GM21390 (cell line): ENCODE data around the gene DOCK3.
"Not testable (repeated sequence)": the region's sequence is repeated elsewhere in the genome, so short reads cannot be mapped to it uniquely, and the experiment has no call there.

ENCODE experiments used
- ATAC-seq: cut with Tn5 transposase; IDR thresholded peaks from one replicate; pipeline ENCODE4 v1.9.1; 2021; ENCODE audit not compliant: unreplicated experiment

Gene DOCK3

DNA sequence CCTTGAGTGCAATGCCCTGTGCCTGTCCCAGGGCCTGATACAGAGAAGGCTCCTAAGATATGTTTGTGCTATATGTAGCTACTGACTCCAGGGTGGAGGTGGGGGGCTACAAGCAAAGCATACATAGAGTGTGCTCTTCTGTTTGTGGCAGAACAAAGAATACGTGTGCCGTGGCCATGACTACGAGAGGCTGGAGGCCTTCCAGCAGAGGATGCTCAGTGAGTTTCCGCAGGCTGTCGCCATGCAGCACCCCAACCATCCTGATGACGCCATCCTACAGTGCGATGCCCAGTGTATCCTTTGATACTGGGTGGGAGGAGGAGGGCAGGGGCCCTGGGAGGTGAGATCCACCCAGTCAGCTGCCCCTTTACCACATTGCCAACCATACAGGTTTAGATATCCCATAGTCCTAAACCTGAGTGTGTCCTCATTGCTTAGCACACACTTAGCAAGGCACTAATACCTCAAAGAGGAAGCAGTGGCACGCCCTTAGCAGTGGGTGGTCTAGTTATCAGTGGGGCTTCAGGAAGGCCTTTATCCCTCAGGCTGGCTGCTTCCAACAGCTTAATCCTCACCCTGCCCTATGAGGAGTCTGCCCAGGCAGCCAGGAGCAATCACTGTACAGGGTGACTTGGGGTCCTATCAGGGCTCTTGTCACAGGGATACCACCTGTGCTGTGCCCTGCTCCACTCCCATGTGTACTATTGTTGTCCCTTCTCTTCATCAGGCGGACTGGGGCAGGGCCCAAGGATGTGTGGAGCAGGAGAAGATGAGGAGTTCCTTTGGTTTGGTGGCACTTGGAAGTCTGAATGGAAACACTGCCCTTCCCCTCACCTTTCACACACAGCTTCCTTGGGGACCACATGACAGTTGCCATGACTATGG lies 680.2 kb downstream of the DOCK3 start:
- ATAC-seq = no peak

DNA sequence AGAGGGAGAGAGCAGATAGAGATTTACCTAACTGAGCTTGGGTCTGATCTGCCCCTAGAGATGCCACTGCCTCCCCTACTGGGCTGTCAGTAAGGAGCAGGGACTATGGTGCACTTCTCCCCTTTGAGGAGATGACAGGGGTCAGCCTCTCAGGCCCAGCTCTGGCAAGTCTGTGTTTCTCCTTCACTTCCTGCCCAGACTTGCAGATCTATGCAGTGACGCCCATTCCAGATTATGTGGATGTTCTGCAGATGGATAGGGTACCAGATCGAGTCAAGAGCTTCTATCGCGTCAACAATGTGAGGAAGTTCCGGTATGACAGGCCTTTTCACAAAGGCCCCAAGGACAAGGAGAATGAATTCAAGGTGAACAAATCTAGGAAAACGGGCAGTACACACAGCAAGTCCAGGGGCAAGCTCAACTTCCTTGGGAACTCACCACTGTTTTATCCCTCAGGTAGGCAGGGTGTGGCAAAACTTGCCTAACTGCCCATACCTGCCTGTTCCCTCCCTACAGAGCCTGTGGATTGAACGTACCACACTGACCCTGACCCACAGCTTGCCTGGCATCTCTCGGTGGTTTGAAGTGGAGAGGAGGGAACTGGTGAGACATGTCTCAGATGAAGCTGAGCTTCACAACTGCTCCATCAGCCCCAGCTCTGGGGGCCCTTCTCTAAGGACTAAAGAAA lies 681.3 kb downstream of the DOCK3 start:
- ATAC-seq = no peak

DNA sequence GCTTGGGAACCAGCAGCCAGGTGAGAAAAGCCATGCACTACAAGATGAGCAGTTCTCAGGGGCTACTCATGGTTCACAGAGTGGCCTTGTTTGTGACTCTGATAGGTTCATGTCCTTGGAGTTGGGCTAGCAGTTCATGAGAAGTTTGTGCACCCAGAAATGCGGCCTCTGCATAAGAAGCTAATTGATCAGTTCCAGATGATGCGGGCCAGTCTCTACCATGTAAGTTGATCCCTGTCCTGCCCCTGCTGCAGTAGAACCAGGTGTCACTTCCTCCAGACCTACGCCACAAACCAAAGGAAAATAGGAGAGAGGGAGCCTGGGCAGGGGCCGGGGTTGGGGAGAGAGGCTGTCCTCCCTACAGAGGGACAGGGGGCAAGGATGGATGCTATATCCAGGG lies 683.1 kb downstream of the DOCK3 start:
- ATAC-seq = no peak

DNA sequence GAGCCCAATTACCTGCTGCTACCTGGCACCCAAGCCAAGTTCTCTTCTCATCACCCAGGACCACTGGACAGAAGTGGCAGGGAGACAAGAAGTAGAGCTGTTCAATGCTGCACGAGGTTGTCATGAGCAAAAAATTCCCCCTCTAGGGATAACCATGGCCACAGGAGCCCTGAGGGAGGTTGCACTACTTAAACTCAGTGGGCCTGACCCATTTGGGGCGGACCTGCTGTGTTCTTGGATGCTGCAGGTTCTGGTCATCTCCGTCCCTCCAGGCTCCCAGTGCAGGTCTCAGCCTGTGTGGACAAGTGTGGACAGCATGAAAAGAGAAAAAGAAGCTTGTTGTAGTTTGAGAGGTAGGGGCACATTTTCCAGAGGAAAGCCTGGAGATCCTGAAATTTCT lies 684.3 kb downstream of the DOCK3 start:
- ATAC-seq = no peak

DNA sequence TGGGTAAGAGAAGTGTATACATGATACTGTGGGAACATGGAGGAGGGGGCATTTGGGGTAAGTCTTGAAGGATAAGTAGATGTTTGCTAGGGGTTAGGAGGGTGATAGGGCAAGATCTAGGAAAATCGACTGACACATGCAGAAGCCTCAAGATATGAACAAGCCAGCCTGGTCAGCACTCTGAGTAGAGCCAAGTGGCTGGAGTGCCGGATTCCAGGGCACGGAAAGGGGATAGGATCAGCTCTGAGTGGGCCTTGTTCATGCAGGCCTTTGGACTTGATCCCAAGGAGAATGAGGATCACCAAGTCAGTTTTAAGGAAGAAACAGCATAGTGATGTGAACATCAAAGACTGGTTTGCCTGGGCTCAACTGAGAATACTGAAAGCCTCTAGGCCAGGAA lies 686.1 kb downstream of the DOCK3 start:
- ATAC-seq = no peak

DNA sequence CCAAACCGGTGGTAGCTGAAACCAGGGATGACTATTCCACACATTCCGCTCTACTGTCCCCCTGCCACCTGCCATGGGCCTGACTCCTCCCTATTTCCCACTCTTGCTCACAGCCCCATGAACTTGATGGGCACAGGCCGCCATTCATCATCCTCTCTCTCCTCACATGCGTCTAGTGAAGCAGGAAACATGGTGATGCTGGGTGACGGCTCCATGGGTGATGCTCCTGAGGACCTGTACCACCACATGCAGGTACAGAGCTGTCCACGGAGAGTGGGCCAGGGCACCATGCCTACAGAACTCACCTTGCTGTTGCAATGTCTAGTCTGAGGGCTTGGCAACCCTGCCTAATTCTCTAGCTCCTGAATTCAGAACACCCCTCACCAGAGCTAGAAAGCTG lies 687.0 kb downstream of the DOCK3 start:
- no peak for ATAC-seq

DNA sequence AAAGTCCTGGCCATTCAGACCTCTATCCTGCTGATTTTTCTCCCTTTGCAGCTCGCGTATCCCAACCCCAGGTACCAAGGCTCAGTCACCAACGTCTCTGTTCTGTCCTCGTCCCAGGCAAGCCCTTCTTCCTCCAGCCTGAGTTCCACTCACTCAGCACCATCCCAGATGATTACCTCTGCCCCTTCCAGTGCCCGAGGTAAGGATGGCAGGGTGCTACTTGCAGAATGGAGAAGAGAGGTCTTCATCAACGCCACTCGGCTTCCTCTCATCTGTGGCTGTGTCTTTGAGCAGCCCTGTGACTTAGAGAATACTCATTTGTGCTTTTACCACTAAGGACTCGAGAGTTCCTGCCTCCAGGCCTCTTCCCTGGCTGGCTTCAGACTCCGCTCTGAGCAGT lies 687.7 kb downstream of the DOCK3 start:
- ATAC-seq = no peak

DNA sequence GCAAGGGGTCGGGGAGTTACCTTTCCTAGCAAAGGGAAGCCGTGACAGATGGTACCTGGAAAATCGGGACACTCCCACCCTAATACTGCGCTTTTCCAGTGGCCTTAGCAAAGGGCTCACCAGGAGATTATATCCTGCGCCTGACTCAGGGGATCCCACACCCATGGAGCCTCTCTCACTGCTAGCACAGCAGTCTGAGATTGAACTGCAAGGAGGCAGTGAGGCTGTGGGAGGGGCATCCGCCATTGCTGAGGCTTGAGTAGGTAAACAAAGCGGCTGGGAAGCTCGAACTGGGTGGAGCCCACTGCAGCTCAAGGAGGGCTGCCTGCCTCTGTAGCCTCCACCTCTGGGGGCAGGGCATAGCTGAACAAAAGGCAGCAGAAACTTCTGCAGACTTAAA lies 693.5 kb downstream of the DOCK3 start:
- ATAC-seq = not testable (repeated sequence)

DNA sequence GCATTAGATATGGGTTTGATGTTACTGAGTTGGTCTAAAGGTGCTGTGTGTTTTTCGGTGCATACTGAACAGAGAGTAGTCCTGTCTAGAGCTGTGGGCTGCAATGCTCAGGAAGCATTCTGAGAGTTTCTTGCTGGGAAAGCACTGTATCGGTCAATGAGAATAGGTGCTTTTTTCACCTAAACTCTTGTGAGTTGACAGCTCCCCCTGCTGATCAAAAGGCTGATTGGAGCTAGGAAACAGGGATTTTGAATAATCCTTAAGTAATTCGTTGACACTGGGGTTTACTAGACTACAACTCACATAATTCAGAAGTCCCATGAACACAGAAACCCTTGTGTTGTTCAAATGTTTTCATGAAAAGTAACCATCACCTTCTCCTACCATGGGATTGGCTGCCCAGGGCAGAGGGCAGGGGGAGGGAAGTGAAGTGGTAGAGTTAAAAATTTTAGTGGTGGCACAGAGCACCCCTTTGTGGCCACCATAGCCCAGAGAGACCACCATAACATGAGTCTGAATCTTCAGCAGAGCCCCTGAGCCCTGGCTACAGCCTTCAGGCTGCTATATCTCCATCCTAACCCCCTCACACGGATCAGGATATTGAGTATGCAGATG lies 697.3 kb downstream of the DOCK3 start:
- no peak for ATAC-seq

DNA sequence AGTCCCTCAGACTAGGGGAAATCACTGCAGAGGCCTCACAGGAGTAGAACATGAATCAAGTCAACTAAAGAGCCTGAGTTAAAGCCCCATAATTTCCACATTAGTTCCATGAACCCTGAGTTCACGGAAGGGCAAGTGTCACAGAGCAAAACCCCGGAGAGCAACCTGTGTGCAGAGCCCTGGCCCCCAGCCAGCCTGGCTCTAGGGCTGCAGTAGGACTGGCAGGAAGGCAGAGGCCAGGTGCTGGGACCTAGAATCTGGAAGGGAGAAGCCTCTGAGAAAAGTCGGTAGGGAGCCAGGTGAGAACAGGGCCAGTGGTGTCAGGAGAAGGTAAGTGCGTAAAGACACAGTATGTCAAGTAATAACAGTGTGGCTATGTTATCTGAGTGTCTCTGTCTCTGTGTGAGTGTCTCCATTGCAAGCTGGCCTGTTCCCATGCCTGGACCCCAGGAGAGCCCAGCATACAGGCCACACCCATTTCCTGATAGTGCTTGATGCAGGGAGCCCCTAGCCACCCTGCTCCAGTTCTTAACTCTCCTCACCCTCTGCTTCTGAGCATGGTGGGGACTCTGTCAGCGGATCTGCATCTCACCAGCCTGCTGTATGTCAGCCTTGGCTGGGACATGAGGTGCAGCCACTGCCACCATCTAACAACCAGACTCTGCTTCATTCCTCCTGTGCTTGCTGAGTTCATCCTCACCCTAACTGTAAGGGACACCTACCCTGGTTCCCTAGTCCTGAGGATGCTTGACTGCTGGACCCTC lies 699.1 kb downstream of the DOCK3 start:
- no peak for ATAC-seq

DNA sequence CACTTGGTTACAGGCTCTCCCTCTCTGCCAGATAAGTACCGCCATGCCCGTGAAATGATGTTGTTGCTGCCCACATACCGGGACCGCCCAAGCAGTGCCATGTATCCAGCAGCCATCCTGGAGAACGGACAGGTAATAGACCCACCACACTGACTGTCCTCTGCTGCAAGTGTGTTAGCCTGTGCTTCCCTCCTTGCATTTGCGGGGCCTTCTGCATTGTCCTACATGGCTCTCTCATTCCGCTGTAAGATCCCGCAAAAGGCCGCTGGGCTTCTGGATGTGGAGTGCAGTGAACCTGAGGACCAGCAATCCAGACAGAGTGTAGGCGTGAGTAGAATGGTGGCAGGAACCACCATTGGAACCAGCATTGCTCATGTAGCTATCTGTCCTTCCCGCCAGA lies 699.7 kb downstream of the DOCK3 start:
- no peak for ATAC-seq

DNA sequence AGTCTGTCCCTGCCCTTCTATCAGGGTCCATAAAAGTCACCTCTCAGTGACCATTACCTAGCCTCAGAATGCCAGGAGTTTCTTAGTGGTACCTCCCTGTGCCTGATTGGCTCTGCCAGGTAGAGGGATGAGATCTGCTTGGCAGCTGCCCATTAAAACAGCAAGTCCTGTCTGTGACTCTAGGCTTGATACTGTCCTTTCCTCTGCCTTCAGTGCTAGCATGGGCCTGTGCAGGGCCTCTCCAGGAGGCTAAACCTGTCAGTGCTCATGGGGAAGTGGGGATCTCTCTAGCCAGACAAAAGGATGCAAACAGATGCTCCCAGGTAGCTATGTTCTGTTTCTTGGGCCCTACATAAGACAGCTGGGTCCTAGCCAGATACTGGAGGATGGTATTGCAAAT lies 700.4 kb downstream of the DOCK3 start:
- ATAC-seq = no peak

DNA sequence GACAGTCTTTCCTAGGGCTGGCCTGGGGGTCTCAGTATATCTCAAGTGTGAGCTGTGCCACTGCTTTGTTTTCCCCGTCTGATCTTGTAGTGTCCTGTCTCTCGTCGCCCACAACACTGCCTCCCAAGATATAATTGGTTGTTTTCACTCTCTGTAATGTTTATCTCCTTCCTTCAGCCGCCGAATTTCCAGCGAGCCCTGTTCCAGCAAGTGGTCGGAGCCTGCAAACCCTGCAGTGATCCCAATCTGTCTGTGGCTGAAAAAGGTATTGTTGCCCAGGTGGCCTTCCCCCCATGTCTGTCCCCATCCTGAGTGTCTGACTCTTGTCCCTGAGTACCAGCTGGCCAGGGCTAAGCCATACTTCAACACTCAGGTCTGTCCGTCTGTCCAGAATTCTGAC lies 700.8 kb downstream of the DOCK3 start:
- no peak for ATAC-seq

DNA sequence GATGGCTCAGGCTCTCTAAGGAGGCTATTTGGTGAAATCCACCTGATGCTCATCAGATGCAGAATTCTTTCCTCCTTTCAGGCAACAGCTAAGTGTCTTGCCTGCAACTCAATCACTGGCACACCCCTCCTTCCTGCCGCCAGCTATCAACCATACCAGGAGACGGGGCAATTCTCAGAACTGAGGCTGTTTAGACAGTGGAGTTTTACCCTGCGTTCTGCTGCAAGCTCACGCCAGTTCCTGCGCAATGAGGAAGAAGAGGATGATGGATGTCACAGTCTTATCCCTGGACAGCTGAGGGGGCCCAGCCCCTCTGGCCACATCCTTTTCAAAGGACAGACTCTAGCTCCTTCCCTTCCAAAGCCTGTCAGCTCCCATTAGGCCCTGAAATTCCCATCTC lies 703.3 kb downstream of the DOCK3 start:
- no peak for ATAC-seq

DNA sequence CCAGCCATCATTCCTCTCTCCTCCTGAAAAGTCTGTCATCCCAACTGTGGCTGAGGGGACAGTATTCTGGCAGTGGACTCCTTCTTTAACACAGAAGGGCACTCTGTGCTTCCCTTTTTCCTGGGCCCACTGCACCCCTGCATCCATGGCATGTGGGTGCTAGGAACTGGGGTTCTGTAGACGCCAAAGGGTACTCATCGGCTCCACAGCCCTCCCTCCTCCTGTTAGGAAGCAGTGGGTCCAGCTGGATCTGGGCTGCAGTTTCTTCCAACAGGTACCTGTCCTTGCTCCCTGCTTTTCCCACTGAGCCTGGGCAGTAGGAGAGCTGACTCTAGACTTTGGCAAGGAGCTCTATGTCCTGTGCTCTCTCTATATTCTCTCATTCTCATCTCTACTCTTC lies 704.0 kb downstream of the DOCK3 start:
- no peak for ATAC-seq

DNA sequence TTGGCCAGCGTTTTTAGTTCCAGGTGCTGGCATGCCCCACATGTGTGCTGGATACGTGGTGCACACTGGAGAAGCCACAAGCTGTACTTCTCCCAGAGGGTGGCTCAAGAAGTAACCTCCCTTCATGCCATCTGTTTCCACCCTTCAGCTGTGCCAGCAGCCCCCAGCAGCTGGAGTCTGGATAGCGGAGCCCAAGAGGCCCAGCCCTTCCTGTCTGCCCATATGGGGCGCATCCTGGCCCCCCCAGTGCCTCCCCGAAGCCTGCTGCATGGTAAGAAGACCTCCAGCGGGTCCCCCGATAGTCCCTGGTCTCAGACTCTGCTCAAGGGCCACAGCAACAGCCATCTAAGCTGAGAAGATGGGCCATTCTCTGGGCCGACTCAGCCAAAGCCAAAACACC lies 704.6 kb downstream of the DOCK3 start:
- no peak for ATAC-seq

DNA sequence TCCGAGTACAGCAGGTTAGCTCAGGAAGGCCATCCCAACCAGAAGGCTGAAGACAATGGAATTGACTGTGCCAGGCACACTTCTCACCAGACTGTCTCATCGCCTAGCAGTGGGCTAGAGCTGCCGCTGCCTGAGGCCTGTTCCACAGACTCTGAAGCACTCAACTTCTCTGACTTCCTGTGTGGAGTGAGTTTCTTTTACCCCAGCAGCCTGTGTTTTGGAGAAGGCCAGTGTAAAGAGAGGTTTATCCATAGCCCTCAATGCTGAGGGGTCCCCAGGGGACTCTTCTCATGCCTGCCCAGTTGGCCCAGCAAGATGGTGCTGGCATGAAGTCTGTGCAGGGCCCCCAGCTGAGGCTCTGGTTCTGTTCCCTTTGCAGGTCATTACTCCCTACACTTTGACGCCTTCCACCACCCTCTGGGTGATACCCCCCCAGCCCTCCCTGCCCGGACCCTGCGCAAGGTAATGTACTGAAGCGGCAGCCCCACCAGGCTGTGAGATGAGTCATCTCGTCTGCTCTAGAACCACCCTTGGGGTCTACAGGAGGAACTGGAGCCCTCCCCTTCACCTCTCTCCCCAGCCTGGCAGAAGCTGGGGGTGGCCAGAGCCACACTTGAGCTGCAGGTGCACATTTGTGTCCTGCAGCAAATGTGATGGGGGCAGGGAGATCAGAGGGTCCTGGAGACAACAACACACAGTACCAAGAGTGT lies 705.2 kb downstream of the DOCK3 start:
- ATAC-seq = no peak

DNA sequence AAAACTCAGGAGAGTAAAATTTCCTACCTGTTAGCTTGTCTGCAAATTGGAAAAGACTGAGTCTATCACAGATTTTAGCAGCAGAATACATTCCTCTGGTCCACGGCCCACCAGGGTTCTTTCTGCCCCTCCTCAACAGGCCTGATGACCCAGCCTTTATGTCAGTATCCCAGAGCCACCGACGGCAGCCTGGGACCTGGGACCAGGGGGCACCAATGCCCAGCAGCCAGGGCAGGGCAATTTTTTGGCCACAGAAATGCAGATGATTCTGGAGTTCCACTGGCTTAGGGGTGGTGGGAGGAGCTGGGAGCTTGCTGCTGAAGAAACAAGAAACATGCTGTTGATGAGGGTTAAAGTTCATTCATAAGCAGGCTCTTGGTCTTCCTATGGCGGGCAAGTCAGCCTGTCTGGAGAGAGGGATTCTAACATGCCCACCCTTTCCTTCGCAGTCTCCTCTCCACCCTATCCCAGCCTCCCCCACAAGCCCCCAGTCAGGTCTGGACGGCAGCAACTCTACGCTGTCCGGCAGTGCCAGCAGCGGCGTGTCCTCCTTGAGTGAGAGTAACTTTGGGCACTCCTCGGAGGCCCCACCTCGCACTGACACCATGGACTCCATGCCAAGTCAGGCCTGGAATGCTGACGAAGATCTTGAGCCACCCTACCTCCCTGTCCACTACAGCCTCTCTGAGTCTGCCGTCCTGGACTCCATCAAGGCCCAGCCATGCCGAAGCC lies 706.0 kb downstream of the DOCK3 start:
- no peak for ATAC-seq

DNA sequence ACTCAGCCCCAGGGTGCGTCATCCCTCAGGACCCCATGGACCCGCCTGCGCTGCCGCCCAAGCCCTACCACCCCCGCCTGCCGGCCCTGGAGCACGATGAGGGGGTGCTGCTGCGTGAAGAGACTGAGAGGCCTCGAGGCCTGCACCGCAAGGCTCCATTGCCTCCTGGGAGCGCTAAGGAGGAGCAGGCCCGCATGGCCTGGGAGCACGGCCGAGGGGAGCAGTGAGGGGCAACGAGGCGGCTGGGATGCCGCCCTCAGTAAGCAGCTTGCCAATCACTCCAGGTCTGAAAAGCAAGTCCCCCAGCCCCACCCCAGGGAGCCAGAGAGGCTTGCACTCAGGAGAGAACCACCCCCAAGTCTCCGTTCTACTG lies 706.6 kb downstream of the DOCK3 start:
- ATAC-seq = no peak

DNA sequence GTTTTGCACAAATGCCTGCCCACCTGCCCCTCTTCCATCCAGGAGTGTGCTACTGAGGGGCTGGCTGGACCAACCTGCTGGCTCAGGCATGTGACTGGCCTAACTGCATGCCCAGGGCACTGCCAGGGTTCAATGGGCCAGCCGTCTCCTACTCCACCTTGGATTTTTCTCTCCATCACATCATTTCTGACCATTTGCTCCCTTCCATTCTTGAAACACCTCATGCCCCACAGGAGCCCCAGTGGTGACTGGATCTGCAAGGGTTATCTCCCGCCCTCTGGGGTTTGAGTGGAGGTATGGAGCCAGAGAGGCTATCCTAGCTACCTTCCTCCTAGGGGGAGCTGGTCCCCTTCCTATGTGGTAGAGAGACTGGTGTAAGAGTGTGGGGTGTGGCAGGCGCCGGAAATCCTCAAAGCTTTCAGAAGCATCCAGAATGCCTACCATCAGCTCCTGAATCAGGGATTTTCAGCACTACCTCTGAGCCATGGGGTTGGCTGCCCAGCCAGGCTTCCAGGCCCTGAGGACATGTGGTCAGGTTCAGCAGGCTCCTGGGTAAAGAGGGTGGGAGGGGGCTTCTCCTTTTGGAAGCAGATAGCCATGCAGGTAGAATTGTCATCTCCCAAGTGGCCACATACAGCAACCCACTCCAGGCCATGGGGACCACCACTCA lies 707.5 kb downstream of the DOCK3 start:
- ATAC-seq = no peak
